ENCODE results near the gene FBN1. TPM values are rescaled to one million over a fixed set of nuclear protein-coding genes. Genes with fewer than 3 reads are reported as not detected.

The FBN1 gene
- total RNA-seq, 2 donors from 2014 or later = 5.5 to 5.9 TPM

DNA sequence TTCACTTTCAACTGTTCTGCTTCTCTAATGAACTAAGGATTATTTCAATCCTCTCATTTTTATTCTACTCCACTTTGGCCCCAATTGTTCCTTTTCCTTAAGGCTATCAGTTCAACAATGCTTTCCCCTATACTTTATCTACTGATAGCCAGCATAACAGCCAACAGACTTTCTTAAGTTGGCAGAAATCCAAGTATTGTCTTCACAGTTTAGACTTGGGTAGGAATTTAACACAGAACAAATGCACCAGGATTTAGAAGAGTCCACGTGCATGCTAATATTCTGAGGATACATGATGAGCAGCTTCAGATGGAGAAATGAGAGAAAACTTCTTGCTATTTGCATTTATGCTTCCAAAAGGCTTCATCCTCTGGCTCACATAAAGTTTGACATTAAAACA, 54.8 kb downstream of the FBN1 start:
- Mint-ChIP-seq H3K27me3 (ENCODE audit: insufficient read depth) (no peaks in the 10 kb centered on the region), H3K36me3 (ENCODE audit: low read depth) (no peaks in the 10 kb centered on the region), H3K9me3 (no peaks in the 10 kb centered on the region), H3K4me1 (peaks cover 15% of the 10 kb centered on the region), H3K27ac (no peak overlapping the region), H3K4me3 (no peak overlapping the region)
- peaks cover 3% of the 10 kb centered on the region for H3K4me1 ChIP-seq (ENCODE audit: control insufficient read depth, insufficient read depth, low read length)
- no peaks in the 10 kb centered on the region for H3K9me3 ChIP-seq (ENCODE audit: control insufficient read depth, low read length)
- TF ChIP-seq, protein P1, sequence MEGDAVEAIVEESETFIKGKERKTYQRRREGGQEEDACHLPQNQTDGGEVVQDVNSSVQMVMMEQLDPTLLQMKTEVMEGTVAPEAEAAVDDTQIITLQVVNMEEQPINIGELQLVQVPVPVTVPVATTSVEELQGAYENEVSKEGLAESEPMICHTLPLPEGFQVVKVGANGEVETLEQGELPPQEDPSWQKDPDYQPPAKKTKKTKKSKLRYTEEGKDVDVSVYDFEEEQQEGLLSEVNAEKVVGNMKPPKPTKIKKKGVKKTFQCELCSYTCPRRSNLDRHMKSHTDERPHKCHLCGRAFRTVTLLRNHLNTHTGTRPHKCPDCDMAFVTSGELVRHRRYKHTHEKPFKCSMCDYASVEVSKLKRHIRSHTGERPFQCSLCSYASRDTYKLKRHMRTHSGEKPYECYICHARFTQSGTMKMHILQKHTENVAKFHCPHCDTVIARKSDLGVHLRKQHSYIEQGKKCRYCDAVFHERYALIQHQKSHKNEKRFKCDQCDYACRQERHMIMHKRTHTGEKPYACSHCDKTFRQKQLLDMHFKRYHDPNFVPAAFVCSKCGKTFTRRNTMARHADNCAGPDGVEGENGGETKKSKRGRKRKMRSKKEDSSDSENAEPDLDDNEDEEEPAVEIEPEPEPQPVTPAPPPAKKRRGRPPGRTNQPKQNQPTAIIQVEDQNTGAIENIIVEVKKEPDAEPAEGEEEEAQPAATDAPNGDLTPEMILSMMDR (conservative IDR thresholded peaks at IDR 0.05) = no peak
- no peaks in the 10 kb centered on the region for H3K27me3 ChIP-seq (ENCODE audit: control insufficient read depth, insufficient read depth, low read length, poor library complexity, severe bottlenecking)
- H3K27ac ChIP-seq (ENCODE audit: low read depth, low read length) = no peak overlapping the region
- WGBS, 2 experiments (ENCODE audit: insufficient coverage in 1 of 2, insufficient read length in 1 of 2) = 85 to 86% methylated on average over 1 of the region's 1 CpG
- H3K9ac ChIP-seq (ENCODE audit: extremely low read depth, low read length, poor library complexity, severe bottlenecking) = no peak overlapping the region
- no peaks in the 10 kb centered on the region for H3K36me3 ChIP-seq (ENCODE audit: control insufficient read depth, insufficient read depth, low read length)
- H3K4me3 ChIP-seq (ENCODE audit: low read length) = peak overlapping the region; percentile 26
- DNase-seq = no peak

GRCh38 chr15:48584812-48585563, 60.5 kb downstream of the FBN1 start:
- H3K27me3 ChIP-seq (ENCODE audit: control insufficient read depth, insufficient read depth, low read length, poor library complexity, severe bottlenecking) = no peaks in the 10 kb centered on the region
- no peak overlapping the region for H3K27ac ChIP-seq (ENCODE audit: low read depth, low read length)
- no peak overlapping the region for H3K4me3 ChIP-seq (ENCODE audit: low read length)
- WGBS, 2 experiments (ENCODE audit: insufficient coverage in 1 of 2, insufficient read length in 1 of 2) = 92 to 93% methylated on average over 3 to 6 of the region's 6 CpGs
- Mint-ChIP-seq H3K9me3 (no peaks in the 10 kb centered on the region), H3K36me3 (ENCODE audit: low read depth) (no peaks in the 10 kb centered on the region), H3K27ac (no peak overlapping the region), H3K4me3 (no peak overlapping the region), H3K27me3 (ENCODE audit: insufficient read depth) (no peaks in the 10 kb centered on the region), H3K4me1 (no peaks in the 10 kb centered on the region)
- H3K36me3 ChIP-seq (ENCODE audit: control insufficient read depth, insufficient read depth, low read length) = no peaks in the 10 kb centered on the region
- no peaks in the 10 kb centered on the region for H3K9me3 ChIP-seq (ENCODE audit: control insufficient read depth, low read length)
- TF ChIP-seq, protein P1 (conservative IDR thresholded peaks at IDR 0.05) = no peak
- H3K4me1 ChIP-seq (ENCODE audit: control insufficient read depth, insufficient read depth, low read length) = peaks cover 3% of the 10 kb centered on the region
- no peak for DNase-seq
- H3K9ac ChIP-seq (ENCODE audit: extremely low read depth, low read length, poor library complexity, severe bottlenecking) = no peak overlapping the region

- WGBS, 2 experiments (ENCODE audit: insufficient coverage in 1 of 2, insufficient read length in 1 of 2) = 82 to 91% methylated on average over 3 to 4 of the region's 5 CpGs
Measured at GRCh38 chr15:48584090-48584811, 61.3 kb downstream of the FBN1 start.

More at GRCh38 chr15:48584090-48584811, 61.3 kb downstream of the FBN1 start:
- no peak overlapping the region for H3K27ac Mint-ChIP-seq
- DNase-seq = no peak
- no peaks in the 10 kb centered on the region for H3K9me3 Mint-ChIP-seq
- no peaks in the 10 kb centered on the region for H3K4me1 Mint-ChIP-seq
- peaks cover 3% of the 10 kb centered on the region for H3K4me1 ChIP-seq (ENCODE audit: control insufficient read depth, insufficient read depth, low read length)
- TF ChIP-seq, protein P1 (conservative IDR thresholded peaks at IDR 0.05) = no peak
- no peaks in the 10 kb centered on the region for H3K36me3 Mint-ChIP-seq (ENCODE audit: low read depth)
- no peaks in the 10 kb centered on the region for H3K36me3 ChIP-seq (ENCODE audit: control insufficient read depth, insufficient read depth, low read length)
- H3K27me3 Mint-ChIP-seq (ENCODE audit: insufficient read depth) = no peaks in the 10 kb centered on the region
- H3K4me3 ChIP-seq (ENCODE audit: low read length) = no peak overlapping the region
- H3K27me3 ChIP-seq (ENCODE audit: control insufficient read depth, insufficient read depth, low read length, poor library complexity, severe bottlenecking) = no peaks in the 10 kb centered on the region
- no peaks in the 10 kb centered on the region for H3K9me3 ChIP-seq (ENCODE audit: control insufficient read depth, low read length)
- H3K27ac ChIP-seq (ENCODE audit: low read depth, low read length) = no peak overlapping the region
- no peak overlapping the region for H3K4me3 Mint-ChIP-seq
- no peak overlapping the region for H3K9ac ChIP-seq (ENCODE audit: extremely low read depth, low read length, poor library complexity, severe bottlenecking)
